Activated T-cell treated with anti-CD3 and anti-CD28 coated beads, Interleukin-2, amount 50 U/mL, for 48 hours (primary cell): Measurements from ENCODE around the gene F11R.
"Not testable (repeated sequence)": the region's sequence is repeated elsewhere in the genome, so short reads cannot be mapped to it uniquely, and the experiment has no call there.

Experiments
- DNase-seq, 2 experiments: peaks; one replicate each; pipeline ENCODE4 v3.0.0-alpha.2; 2020

Gene F11R

DNA sequence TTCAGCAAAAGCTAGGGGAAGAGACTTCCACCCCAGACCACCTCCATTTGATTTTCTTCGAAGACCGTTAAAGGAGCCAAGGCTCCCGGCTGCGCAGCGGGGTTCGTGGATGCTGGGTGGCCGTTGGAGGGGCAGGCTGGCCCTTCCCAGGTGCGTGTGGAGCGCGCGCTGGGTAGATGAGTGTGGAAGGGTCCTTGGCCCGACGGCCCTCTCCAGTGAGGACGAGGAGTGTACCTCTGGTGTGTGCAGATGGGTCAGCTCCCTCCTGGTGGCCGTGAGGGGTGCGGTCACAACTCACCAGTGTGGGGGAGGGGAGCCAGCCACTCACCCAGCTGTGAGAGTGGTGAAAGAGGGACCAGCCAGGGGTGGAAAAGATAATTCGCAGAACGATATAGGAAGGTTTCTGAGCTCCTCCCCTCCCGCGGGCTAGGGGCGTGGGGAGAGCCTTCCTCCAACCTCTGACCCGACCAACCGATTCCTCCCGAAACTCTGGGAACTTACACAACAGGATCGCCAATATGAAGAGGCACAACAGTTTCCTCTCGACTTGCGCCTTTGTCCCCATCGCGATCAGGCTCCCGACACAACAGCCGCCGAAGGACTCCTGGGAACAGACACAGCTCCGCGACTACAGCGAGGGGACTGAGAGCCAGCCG, at the start of gene F11R:
TSS of gene F11R (minus strand) at position 644 of the 656 bp plus-strand sequence. CDS start at position 565, 79 bp downstream.
- DNase-seq: no peak

- peak; percentile 87 to 88 for DNase-seq
Observed at GRCh38 chr1:161069731-161070270, 48.8 kb upstream of the F11R start, which contains the start of gene ARHGAP30. TSS of gene ARHGAP30 (minus strand) at chr1:161069891. CDS start at chr1:161069624, 267 bp downstream.

DNA sequence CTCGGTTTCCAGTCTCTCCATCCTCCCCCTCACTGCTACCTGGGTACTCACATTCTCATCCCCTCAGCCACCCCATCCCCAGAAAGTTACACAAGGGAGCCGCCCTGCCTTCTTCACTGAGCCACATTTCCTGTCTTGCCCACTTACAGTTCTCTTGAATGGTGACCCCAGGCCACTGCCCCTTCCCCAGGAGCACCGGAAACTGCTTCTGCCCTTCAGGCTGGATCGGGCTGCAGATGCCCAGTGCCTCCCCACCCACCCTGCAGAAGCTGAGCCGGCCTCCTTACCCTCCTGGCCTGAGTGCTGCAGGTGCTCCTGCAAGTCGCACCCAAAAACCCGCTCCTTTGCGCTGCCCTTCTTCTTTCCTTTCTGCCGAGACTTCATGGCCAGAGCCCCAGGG, 48.3 kb upstream of the F11R start:
- peak in 1 of 2 experiments; percentile 46 for DNase-seq

DNA sequence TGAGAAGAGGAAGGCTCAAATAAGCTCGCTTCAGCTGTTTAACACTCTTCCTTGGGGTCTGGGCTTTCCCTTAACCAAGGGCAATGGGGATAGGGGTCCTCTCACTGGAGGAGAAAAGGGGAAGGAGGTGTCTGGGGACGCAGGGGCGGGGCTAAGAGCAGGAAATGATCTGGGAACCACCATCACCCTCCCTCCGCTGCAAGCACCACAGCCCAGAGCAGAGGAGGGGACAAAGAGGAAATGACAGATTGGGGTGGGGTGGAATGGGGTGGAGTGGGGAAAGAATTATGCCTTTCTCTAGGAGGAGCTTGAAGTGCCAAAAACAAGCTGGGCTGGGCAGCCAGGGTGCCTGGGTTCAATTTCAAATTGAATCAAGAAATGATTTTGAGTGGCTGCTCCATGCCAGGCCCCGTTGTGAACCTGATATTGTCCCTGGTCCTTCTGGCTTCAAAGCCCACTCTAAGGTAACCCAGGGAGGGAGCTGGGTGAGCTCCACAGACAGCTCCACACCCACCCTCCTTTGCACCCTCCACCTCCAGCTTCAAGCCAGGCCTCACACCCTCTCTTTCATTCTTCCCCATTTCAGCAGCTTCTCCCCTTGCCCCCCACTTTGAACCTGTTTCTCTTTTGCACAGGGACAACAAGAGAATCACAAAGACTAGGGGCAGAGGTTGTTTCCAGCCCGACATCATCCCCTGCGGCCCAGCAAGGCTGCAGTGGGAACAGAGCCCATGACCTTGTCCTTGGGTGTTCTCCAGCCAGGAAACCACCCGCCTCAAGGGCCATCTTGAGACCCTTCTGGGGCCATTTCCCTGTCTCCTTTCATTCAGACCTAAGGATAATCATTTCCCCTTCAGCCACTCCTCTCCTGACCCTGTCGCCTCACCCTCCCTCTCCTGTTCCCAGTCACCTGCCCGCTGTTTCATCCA, 47.6 kb upstream of the F11R start:
- peak; percentile 87 for DNase-seq

DNA sequence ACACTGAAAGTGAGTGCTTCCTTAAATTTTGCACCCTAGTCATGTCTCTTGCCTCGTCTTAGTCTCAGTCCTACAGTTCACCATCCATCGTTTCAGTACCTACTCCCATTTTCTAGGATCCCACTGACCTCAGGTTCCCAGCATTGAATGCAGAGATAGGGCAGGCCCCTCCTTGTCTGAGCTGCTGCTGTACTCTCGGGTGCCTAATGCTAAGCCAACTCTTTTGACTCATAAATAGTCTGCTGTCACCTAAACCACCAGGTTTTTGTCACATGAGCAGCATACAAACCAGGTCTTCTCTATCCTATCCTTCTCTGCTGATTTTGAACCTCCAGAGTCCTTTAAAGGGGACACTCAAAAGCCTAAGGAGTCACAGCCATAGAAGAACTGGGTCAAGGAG, 45.7 kb upstream of the F11R start:
- DNase-seq: peak in 1 of 2 experiments; percentile 52

GRCh38 chr1:161065681-161066080, 44.7 kb upstream of the F11R start:
- not testable (repeated sequence) for DNase-seq

GRCh38 chr1:161063936-161064335, 43.0 kb upstream of the F11R start:
- not testable (repeated sequence) for DNase-seq

- DNase-seq: no peak
Observed at GRCh38 chr1:161061419-161061818, 40.5 kb upstream of the F11R start.

DNA sequence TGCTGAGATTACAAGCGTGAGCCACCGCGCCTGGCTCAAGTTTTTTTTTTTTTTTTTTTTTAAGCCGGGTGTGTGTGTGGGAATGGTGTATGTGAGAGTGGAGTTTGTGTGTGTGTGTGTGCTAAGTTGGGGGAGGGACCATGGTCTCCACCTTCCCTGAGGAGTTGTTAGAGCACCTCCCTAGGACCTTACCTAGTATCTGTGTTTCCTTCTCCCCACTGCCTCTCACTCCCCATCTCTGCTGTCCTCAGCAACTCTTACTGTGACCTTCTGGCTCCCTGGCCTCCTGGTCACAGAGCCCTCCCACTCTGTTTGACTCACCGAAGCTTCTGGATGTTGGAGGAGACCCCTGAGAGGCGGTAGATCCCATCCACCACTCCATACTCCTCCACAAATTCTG, 38.3 kb upstream of the F11R start:
- no peak for DNase-seq

GRCh38 chr1:161054805-161055204, 33.9 kb upstream of the F11R start:
- no peak for DNase-seq

DNA sequence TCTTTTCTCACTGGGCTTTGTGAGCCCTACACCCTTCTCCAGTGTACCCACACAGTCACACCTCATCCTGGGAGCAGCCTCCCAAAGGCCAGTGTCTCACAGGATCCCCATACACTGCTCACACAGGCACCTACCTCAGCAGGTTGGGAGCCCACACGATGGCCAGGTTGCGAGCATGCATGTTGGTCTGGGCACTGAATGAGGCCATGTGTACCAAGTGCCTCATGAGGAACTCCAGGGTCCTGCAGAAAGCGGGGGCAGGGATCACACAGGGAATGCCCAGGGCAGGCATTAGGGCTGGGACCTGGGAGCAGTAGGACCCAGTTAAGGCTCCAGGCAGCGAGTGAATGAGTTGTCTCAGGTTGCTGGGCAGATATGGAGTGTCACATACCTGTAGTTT, 33.3 kb upstream of the F11R start:
- DNase-seq: no peak

- DNase-seq: no peak
Observed at GRCh38 chr1:161052899-161053298, 31.9 kb upstream of the F11R start.

GRCh38 chr1:161051219-161051618, 30.3 kb upstream of the F11R start:
- no peak for DNase-seq

- DNase-seq: no peak
Observed at GRCh38 chr1:161048949-161049722, 28.2 kb upstream of the F11R start.

DNA sequence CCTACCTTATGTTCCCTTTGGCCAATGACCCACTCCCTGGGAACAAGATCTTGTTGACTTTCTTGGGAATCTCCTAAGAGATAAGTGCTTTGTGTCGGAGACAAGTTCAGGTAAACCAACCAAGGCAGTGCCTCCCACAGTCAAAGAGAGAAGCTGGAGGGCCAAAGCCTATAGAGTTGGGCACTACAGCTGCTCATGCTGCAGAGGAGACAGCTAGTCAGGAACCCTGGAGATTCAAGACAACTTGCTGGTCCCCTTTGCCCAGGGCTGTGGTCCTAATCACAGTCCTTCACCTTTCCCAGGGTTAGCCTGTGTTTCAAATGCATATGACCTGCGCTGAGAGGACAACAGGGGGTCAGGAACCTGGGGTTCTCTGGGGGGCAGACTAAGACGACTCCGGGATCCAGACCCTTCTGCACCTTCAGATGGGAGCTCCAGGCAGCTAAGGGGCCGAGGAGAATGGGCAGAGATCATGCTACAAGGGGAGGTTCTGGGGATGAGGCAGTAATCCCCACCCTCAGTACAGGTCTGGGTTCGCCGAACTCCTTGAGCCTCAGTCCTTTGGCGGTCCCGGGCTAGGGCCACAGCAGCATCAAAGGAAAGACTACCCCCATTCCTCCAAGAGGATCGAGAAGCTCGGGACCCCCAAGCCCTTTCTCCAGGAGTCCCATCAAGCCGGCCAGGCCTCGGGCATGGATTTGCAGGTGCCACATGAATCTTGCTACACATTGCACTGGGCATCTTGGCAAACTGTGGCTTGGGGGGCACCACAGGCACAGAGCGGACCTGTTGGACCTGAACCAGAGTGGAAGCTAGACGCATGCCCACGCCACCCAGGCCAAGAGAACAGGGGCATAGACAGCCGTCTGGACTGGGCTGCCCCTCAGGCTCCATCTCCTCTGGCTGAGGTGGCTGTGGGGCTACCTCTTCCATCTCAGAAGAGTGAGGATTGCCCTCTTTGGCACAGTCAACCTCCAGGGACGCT, 26.8 kb upstream of the F11R start:
- DNase-seq: no peak

- DNase-seq: no peak
Observed at GRCh38 chr1:161046605-161047228, 25.8 kb upstream of the F11R start.

DNA sequence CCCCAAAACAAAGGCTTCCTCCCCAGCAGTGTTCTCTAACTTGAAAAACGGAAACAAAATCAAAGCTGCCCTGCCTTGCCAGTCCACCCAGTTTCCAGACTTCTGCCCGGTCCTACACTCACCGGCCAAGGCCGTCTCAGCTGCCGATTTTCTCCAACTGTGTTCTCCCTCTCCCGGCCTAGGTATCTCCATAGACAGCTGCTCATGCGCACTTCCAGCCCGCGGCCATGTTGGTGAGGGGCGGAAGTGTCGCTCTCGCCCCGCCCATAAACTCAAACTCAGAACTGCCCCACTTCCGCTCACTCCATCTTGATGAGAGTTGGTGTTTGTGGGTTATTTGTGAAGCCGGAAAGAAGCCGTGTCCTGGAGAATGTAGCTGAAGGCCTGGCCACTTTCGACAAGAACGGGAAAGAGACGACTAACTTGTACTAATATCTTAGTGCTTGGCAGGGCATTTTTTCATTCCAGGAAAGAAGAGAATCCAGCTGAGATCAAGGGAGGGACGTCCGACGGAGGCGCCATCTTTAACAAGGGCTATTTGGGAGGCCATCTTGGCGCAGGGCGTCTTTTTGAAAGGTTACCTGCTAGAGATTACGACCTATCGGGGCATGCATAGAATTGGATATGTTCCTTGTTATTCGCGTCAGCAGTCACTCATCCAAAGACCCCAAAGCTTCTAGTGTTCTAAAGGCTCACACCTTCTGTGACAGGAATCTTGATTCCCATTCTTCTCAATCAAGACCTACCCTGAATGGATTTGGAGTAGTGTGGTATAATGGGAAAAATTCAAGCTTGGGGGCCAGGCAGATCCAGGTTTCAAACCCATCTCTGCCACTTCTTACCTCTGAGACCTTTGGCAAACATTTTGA, 25.0 kb upstream of the F11R start, which contains the start of gene USF1:
TSS of gene USF1 (minus strand) at position 242 of the 869 bp plus-strand sequence. CDS start 2,702 bp downstream, outside the sequence.
- peak; percentile 96 to 97 for DNase-seq

DNA sequence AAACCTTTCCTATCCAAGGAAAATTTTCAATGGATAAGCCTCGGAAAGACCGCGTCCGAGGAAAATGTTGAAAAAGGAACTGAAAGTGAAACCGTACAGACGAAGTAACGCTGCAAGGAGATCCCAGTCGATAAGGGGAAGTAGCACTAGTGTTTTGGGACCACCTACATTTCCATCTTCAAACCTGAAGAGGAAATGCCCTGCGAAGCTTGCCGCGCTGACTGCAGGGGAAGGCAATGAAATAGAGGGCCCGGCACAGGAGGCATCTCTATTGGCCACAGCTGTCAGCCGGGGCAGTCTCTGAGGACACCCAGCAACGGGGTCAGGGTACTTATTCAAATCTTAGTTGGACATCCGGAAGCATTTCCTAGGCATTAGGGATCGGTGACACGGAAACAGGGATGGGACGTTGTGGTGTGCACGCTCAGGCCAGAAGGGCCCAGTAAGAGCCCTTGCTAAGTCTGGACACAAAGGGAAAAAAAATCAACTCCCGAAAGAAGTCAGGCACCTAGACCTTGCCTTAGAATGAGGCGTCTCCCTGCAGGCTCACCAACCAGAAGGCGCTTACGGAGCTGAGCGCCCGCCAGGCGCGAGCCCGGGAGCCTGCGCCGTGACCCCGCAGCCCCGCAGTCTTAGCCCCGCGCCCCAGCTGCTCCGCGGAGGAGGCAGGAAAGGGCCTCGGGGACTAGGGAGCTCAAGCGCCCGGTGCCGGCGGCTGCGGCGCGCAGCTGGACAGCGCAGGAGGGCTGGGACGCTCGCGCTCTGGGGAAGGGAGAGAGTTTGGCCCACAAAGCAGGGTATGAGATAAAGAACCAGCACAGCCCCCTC, 24.2 kb upstream of the F11R start:
- peak; percentile 69 to 73 for DNase-seq

DNA sequence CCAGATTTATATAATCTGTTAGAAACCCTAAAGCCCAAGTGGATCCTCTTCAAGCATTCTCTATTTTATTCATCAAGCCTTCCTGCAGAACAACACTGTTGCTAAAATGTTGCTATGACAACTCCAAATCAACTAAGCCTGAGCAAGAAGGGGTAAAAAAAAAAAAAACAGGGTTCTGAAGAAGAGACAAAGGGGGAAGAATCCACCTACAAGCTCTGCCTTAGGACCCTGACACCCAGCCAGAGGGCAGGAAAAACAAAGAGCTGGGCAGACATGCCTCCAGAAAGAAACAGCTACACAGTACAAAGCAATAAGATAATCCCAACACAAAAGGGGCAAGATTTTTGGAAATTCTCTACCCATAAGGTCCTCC, 23.6 kb upstream of the F11R start:
- DNase-seq: no peak
